GM18909 (cell line): ENCODE measurements around the gene ZNF648.
"Not testable (repeated sequence)": the region's sequence is repeated elsewhere in the genome, so short reads cannot be mapped to it uniquely, and the experiment has no call there.

ENCODE experiments used
- ATAC-seq: cut with Tn5 transposase; IDR thresholded peaks from one replicate; pipeline ENCODE4 v1.9.1; 2021; ENCODE audit warnings: mild to moderate bottlenecking; ENCODE audit not compliant: unreplicated experiment, poor library complexity

The ZNF648 gene

DNA sequence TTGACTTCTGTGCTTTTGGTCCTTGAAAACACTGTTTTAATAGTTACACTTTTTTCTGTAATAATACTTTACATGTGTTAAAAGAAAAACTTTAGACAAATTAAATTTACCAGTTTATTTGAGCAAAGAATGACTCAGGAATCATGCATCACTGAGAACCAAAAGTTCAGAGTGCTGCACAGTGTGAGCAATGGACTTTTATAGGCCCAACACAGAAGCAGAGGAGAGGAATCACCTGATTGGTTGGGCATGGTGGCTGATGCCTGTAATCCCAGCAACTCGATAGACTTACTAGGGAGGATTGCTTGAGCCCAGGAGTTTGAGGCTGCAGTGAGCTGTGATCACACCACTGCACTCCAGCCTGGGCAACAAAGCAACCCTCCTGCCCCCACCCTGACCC lies 29.3 kb downstream of the ZNF648 start:
- no peak for ATAC-seq

DNA sequence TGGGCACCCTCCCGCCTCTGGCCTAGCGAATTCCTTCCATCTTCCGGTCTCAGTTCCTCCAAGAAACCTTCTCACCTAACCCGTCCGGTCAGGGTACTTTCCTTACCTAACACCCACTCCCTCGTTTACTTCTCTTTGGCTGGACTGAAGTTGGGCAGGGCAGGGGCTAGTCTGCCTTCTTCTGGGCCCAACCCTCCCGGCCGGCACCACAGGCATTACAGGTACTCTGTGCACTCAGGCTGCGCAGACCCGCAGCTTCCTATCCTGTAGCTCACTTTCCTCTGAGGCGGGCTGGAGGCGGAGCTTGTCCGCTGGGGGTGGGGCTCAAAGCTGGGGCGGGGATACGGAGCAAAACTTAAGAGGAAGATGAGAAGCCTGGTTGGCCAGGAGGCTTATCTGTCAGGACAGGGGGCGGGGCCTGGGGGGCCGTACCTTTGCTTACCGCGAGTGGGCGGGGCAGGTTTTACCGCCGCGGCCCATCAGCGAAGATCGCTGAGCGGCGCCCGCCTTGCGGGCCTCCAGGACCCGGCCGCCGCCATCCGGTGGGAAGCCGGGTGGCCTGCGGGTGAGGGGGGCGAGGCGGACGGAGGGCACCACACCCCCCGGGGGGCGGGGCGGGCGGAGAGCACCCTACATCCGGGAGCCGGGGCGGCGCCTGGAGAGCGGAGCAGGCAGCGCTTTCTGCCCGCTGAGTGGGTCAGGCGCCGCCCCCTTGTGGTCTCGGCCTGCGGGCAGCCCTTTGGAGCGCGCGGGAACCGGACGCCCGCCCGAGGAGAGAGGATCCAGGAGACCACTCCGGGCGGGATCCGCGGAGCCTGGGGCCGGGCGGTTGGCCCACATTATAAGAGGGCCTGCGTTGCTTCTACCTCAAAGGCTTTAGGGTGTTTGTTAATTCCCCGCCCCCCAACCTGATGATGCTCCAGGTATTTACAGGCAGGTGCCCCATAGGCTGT lies 31.9 kb downstream of the ZNF648 start:
- peak; percentile 92 for ATAC-seq

DNA sequence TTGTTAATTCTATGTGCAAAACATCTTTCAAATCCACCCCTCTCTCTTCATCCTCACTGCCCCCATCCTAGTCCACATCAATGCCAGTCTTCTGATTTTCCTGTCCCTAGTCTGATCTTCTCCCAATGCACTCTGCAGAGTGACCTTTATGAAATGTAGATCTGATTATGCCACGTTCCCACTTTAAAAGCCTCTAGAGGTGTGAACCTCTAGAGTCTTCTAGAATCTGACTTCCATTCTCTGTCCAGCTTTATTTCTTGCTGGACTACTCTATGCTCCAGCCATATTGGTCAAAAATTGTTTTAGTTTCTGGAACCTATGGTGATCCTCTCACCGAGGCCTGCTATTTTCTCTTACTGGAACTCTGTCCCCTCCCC lies 32.5 kb downstream of the ZNF648 start:
- no peak for ATAC-seq

DNA sequence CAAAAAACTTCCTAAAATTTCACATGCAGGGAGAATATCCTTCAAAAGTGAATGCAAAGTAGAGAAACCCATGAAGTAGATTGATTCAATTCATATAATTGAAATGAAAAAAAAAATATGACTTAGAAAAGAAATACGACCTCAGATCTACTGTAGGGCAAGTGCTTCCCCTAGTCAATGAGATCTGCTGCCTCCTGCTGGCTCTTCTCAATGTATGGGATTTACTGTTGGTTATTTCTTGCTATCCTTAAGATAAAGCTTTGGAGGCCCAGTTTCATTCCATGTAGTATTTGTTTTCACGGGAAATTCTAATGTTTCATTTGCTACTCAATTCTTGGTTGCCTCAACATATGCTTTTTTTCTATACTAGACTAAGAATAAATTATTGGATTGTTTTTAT lies 46.2 kb downstream of the ZNF648 start:
- no peak for ATAC-seq

- ATAC-seq, result not testable (repeated sequence)
Observed at GRCh38 chr1:182010800-182011370, 50.6 kb downstream of the ZNF648 start.

DNA sequence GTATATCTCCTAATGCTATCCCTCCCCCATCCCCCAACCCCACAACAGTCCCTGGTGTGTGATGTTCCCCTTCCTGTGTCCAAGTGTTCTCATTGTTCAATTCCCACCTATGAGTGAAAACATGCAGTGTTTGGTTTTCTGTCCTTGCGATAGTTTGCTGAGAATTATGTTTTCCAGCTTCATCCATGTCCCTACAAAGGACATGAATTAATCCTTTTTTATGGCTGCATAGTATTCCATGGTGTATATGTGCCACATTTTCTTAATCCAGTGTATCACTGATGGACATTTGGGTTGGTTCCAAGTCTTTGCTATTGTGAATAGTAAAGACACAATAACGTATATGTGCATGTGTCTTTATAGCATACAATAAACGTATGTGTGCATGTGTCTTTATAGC lies 56.1 kb downstream of the ZNF648 start:
- ATAC-seq, result not testable (repeated sequence)

- ATAC-seq, result no peak
Observed at GRCh38 chr1:182004601-182005000, 56.9 kb downstream of the ZNF648 start.
